ENCODE measurements around the gene PTCH2.

DNA sequence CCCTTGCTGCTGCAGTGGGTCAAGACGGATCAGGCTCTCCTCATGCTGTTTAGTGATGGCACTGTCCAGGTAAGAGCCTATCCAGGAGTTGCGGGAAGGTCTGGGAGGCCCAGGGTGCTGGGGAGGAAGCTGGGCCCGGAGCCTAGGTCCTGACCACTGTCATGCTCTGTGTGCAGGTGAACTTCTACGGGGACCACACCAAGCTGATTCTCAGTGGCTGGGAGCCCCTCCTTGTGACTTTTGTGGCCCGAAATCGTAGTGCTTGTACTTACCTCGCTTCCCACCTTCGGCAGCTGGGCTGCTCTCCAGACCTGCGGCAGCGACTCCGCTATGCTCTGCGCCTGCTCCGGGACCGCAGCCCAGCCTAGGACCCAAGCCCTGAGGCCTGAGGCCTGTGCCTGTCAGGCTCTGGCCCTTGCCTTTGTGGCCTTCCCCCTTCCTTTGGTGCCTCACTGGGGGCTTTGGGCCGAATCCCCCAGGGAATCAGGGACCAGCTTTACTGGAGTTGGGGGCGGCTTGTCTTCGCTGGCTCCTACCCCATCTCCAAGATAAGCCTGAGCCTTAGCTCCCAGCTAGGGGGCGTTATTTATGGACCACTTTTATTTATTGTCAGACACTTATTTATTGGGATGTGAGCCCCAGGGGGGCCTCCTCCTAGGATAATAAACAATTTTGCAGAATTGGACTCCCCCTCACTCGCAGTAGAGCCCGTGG, 37.6 kb downstream of the PTCH2 start:
- TF ChIP-seq CTCF (IDR thresholded peaks at IDR 0.05): no peak
- no peak for TF ChIP-seq POLR2A (IDR thresholded peaks at IDR 0.05)
- no peak for TF ChIP-seq EP300 (IDR thresholded peaks at IDR 0.05)

All from tibial nerve (tissue), 4 donors.